ENCODE results near the gene MANBA.
"Not testable (repeated sequence)": the region's sequence is repeated elsewhere in the genome, so short reads cannot be mapped to it uniquely, and the experiment has no call there.

The MANBA gene

DNA sequence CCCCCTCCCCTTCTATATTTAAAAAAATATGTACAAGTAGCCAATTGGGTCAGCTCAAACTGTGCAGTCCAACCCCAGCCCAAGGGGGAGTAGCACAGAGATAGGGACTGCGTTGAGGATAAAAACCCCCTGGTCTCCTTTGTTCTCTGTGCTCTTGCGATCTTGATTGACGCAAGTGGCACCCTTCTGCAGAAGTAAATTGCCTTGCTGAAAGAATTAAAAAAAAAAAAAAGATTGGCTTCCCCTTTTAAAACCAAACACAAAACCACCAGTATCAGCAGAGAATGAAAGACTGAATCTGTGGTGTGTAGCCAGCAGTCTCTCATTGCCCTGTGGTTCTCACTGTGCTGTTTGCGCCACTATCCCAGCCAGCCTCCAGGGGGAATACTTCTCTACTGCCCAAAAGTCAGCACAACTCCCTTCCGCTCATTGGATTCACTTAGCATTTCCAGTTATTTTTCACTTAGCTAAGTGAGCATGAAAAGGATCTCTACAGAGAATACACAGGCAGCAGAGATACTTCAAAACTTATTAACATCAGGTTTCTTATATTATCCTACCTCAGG lies 29.7 kb downstream of the MANBA start:
- H3K36me3 Mint-ChIP-seq (ENCODE audit: insufficient read depth) = peaks cover 9% of the 10 kb centered on the region

DNA sequence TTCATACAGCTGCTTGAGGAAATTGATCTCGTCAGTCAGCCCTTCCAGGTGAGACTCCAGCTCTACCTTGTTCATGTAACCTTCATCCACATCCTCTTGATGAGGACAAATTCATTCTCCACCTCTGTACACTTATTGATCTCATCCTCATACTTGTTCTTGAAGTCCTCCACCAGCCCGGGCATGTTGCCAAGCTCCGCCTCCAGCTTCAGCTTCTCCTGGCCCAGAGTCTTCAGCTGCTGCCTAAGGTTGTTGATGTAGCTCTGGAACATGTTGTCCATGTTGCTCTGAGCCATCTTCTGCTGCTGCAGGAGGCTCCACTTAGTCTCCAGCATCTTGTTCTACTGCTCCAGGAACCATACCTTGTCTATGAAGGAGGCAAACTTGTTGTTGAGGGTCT lies 31.3 kb downstream of the MANBA start:
- not testable (repeated sequence) for H3K9me3 Mint-ChIP-seq; H3K36me3 Mint-ChIP-seq (ENCODE audit: insufficient read depth); H3K4me3 Mint-ChIP-seq; H3K27me3 Mint-ChIP-seq; ATAC-seq (replicated peaks; ENCODE audit: extremely low read depth, poor library complexity, severe bottlenecking); H3K27ac Mint-ChIP-seq (ENCODE audit: low read depth); DNase-seq (ENCODE audit: low spot score in 2 of 2)
- H3K4me1 Mint-ChIP-seq = peaks cover 31% of the 10 kb centered on the region

More for the DNA sequence above, 29.7 kb downstream of the MANBA start:
- Mint-ChIP-seq H3K27me3 (no peaks in the 10 kb centered on the region), H3K27ac (ENCODE audit: low read depth) (no peak overlapping the region), H3K9me3 (peaks cover 9% of the 10 kb centered on the region), H3K4me1 (peaks cover 41% of the 10 kb centered on the region), H3K4me3 (no peak overlapping the region)
- ATAC-seq (replicated peaks; ENCODE audit: extremely low read depth, poor library complexity, severe bottlenecking) (no peak), DNase-seq (ENCODE audit: low spot score in 2 of 2) (no peak)

GRCh38 chr4:102726919-102727318 lies 33.8 kb downstream of the MANBA start:
- peaks cover 23% of the 10 kb centered on the region for H3K4me1 Mint-ChIP-seq
- not testable (repeated sequence) for H3K36me3 Mint-ChIP-seq (ENCODE audit: insufficient read depth); H3K4me3 Mint-ChIP-seq; H3K27ac Mint-ChIP-seq (ENCODE audit: low read depth); ATAC-seq (replicated peaks; ENCODE audit: extremely low read depth, poor library complexity, severe bottlenecking); DNase-seq (ENCODE audit: low spot score in 2 of 2); H3K27me3 Mint-ChIP-seq; H3K9me3 Mint-ChIP-seq

DNA sequence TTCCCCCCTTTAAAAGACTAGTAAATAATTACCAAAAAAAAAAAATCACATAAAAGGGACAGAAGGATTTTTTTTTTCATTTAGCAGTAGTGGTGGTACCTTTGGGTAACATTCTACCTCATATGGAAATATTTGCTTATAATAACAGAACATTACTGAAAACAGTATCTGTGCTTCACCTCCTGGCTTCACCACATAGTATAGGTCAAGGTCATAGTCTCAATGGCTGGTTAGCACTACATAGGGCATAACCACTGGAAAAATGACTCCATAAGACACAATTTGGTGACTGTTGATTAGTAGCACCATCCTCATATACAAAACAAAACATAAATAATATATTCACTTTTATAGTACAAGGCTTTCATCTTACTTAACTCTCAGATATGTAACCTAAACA lies 34.7 kb downstream of the MANBA start:
- Mint-ChIP-seq H3K36me3 (ENCODE audit: insufficient read depth) (peaks cover 10% of the 10 kb centered on the region), H3K4me3 (no peak overlapping the region), H3K27me3 (no peaks in the 10 kb centered on the region), H3K9me3 (peaks cover 6% of the 10 kb centered on the region), H3K4me1 (peaks cover 23% of the 10 kb centered on the region), H3K27ac (ENCODE audit: low read depth) (peak overlapping the region; percentile 62)
- ATAC-seq (replicated peaks; ENCODE audit: extremely low read depth, poor library complexity, severe bottlenecking) (no peak), DNase-seq (ENCODE audit: low spot score in 2 of 2) (no peak)

DNA sequence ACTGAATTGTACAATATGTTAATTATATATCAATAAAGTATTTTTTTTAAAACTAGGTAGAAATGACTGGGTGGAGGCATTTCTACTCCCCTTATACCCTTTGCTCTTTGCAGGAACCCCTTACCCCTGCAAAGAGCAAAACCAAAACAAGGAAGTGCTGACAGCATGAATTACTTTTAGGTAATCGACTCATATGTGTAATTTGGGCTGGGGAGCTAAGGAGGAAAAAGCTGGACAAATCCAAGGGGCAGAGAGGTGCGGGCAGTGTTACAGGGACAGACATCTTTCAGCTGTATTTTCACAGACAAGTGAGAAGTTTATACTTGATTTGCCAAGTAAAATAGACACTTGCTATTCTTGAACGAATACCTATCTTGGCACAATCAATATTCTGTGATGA lies 35.5 kb downstream of the MANBA start:
- no peaks in the 10 kb centered on the region for H3K9me3 Mint-ChIP-seq
- peak overlapping the region; percentile 62 for H3K27ac Mint-ChIP-seq (ENCODE audit: low read depth)
- peaks cover 10% of the 10 kb centered on the region for H3K36me3 Mint-ChIP-seq (ENCODE audit: insufficient read depth)
- H3K27me3 Mint-ChIP-seq = no peaks in the 10 kb centered on the region
- no peak for DNase-seq (ENCODE audit: low spot score in 2 of 2)
- ATAC-seq (replicated peaks; ENCODE audit: extremely low read depth, poor library complexity, severe bottlenecking) = no peak
- no peak overlapping the region for H3K4me3 Mint-ChIP-seq
- H3K4me1 Mint-ChIP-seq = peaks cover 17% of the 10 kb centered on the region

GRCh38 chr4:102723511-102723910 lies 37.3 kb downstream of the MANBA start:
- no peak overlapping the region for H3K27ac Mint-ChIP-seq (ENCODE audit: low read depth)
- no peaks in the 10 kb centered on the region for H3K27me3 Mint-ChIP-seq
- ATAC-seq (replicated peaks; ENCODE audit: extremely low read depth, poor library complexity, severe bottlenecking) = no peak
- H3K9me3 Mint-ChIP-seq = no peaks in the 10 kb centered on the region
- peaks cover 10% of the 10 kb centered on the region for H3K36me3 Mint-ChIP-seq (ENCODE audit: insufficient read depth)
- no peak for DNase-seq (ENCODE audit: low spot score in 2 of 2)
- H3K4me3 Mint-ChIP-seq = no peak overlapping the region
- peaks cover 6% of the 10 kb centered on the region for H3K4me1 Mint-ChIP-seq

GRCh38 chr4:102722740-102723139 lies 38.0 kb downstream of the MANBA start:
- DNase-seq (ENCODE audit: low spot score in 2 of 2) = no peak
- Mint-ChIP-seq H3K9me3 (no peaks in the 10 kb centered on the region), H3K27me3 (no peaks in the 10 kb centered on the region), H3K27ac (ENCODE audit: low read depth) (no peak overlapping the region), H3K4me1 (no peaks in the 10 kb centered on the region), H3K36me3 (ENCODE audit: insufficient read depth) (peaks cover 8% of the 10 kb centered on the region), H3K4me3 (no peak overlapping the region)
- ATAC-seq (replicated peaks; ENCODE audit: extremely low read depth, poor library complexity, severe bottlenecking) = no peak

DNA sequence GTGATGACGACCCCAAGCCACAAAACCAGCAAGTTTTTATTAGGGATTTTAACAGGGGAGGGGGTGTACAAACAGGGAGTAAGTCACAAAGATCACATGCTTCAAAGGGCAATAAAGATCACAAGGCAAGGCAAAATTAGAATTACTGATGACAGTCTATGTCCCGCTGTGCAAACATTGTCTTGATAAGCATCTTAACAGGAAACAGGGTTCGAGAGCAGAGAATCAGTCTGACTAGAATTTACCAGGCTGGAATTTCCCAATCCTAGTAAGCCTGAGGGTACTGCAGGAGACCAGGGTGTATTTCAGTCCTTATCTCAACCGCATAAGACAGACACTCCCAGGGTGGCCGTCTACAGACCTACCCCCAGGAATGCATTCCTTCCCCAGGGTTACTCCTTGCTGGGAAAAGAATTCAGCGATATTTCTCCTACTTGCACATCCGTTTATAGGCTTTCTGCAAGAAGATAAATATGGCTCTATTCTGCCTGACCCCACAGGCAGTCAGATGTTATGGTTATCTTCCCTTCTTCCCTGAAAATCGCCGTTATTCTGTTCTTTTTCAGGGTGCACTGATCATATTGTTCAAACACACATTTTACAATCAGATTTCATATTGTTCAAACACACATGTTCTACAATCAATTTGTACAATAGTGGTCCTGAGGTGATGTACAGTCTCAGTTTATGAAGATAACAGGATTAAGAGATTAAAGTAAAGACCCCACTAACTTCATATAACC lies 41.8 kb downstream of the MANBA start:
- ATAC-seq (replicated peaks; ENCODE audit: extremely low read depth, poor library complexity, severe bottlenecking); H3K4me1 Mint-ChIP-seq; H3K4me3 Mint-ChIP-seq; H3K27ac Mint-ChIP-seq (ENCODE audit: low read depth); H3K9me3 Mint-ChIP-seq; DNase-seq (ENCODE audit: low spot score in 2 of 2); H3K27me3 Mint-ChIP-seq: not testable (repeated sequence)
- peaks cover 12% of the 10 kb centered on the region for H3K36me3 Mint-ChIP-seq (ENCODE audit: insufficient read depth)

DNA sequence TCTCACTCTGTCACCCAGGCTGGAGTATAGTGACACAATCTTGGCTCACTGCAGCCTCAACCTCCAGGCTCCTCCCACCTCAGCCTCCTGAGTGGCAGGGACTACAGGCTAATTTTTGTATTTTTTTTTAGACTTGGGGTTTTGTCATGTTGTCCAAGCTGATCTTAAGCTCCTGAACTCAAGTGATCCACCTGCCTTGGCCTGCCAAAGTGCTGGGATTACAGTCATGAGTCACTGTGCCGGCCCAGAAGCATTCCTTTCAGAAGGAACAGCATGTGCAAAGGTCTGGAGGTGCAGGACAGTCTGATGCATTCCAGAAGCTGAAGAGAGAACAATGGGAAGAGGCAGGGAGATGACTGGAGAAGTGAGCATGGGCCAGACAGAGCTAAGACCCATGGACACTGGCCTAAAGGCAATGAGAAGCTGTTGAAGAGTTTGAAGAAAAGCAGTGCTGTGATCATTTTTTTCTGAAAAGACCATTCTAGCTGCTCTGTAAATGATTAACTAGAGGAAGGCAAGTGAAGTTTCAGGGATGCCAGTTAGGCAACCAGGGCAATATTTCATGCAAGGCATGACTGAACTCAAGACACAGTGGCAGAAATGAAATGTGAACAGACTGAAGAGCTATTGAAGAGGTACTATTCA lies 43.2 kb downstream of the MANBA start:
- Mint-ChIP-seq H3K9me3 (no peaks in the 10 kb centered on the region), H3K36me3 (ENCODE audit: insufficient read depth) (peaks cover 13% of the 10 kb centered on the region), H3K4me1 (no peaks in the 10 kb centered on the region), H3K4me3 (no peak overlapping the region), H3K27ac (ENCODE audit: low read depth) (no peak overlapping the region), H3K27me3 (no peaks in the 10 kb centered on the region)
- DNase-seq (ENCODE audit: low spot score in 2 of 2) = no peak
- no peak for ATAC-seq (replicated peaks; ENCODE audit: extremely low read depth, poor library complexity, severe bottlenecking)

DNA sequence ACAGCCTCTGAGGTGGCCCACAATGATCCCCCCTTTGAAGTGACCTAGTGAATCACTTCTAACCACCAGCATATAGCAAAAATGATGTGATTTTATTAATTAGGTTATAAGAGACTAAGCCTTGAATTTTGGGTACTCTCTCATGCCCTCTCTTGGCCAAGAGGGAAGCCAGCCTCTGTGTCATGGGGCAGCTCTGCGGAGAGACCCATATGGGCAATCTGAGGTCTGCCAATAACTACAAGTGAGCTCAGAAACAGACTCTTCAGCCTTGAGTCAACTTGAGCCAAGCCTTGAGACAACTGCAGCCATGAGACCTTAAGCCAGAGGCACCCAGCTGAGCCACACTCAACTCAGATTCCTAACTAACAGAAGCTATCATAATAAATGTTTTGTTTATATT lies 45.7 kb downstream of the MANBA start:
- Mint-ChIP-seq H3K27me3 (no peaks in the 10 kb centered on the region), H3K4me1 (peaks cover 11% of the 10 kb centered on the region), H3K9me3 (no peaks in the 10 kb centered on the region), H3K36me3 (ENCODE audit: insufficient read depth) (peaks cover 8% of the 10 kb centered on the region), H3K4me3 (no peak overlapping the region), H3K27ac (ENCODE audit: low read depth) (no peak overlapping the region)
- ATAC-seq (replicated peaks; ENCODE audit: extremely low read depth, poor library complexity, severe bottlenecking) = no peak
- DNase-seq (ENCODE audit: low spot score in 2 of 2) = no peak

- not testable (repeated sequence) for H3K27ac Mint-ChIP-seq (ENCODE audit: low read depth); H3K36me3 Mint-ChIP-seq (ENCODE audit: insufficient read depth); H3K27me3 Mint-ChIP-seq; DNase-seq (ENCODE audit: low spot score in 2 of 2); H3K9me3 Mint-ChIP-seq; H3K4me3 Mint-ChIP-seq; ATAC-seq (replicated peaks; ENCODE audit: extremely low read depth, poor library complexity, severe bottlenecking)
- H3K4me1 Mint-ChIP-seq = peaks cover 23% of the 10 kb centered on the region
Observed at GRCh38 chr4:102713774-102714173, 47.0 kb downstream of the MANBA start.

GRCh38 chr4:102713096-102713495 lies 47.7 kb downstream of the MANBA start:
- H3K9me3 Mint-ChIP-seq = no peaks in the 10 kb centered on the region
- ATAC-seq (replicated peaks; ENCODE audit: extremely low read depth, poor library complexity, severe bottlenecking) (no peak), DNase-seq (ENCODE audit: low spot score in 2 of 2) (no peak)
- H3K4me1 Mint-ChIP-seq = peaks cover 24% of the 10 kb centered on the region
- no peak overlapping the region for H3K4me3 Mint-ChIP-seq
- peaks cover 8% of the 10 kb centered on the region for H3K36me3 Mint-ChIP-seq (ENCODE audit: insufficient read depth)
- H3K27me3 Mint-ChIP-seq = no peaks in the 10 kb centered on the region
- H3K27ac Mint-ChIP-seq (ENCODE audit: low read depth) = no peak overlapping the region

- Mint-ChIP-seq H3K9me3 (no peaks in the 10 kb centered on the region), H3K27me3 (no peaks in the 10 kb centered on the region), H3K27ac (ENCODE audit: low read depth) (no peak overlapping the region), H3K36me3 (ENCODE audit: insufficient read depth) (peaks cover 6% of the 10 kb centered on the region), H3K4me3 (no peak overlapping the region), H3K4me1 (peaks cover 33% of the 10 kb centered on the region)
- ATAC-seq (replicated peaks; ENCODE audit: extremely low read depth, poor library complexity, severe bottlenecking) (no peak), DNase-seq (ENCODE audit: low spot score in 2 of 2) (no peak)
Observed at GRCh38 chr4:102710986-102711385, 49.8 kb downstream of the MANBA start.
